Heart left ventricle (tissue), 16 donors: ENCODE data around the gene LSAMP. TPM values are rescaled to one million over a fixed set of nuclear protein-coding genes. Genes with fewer than 3 reads are reported as not detected.
"Not testable (repeated sequence)": the region's sequence is repeated elsewhere in the genome, so short reads cannot be mapped to it uniquely, and the experiment has no call there.

ENCODE experiments used
- ATAC-seq, 4 donors: fragments of 200-7000 bp; cut with Tn5 transposase; one replicate each; pipeline ENCODE4 v1.9.1; 2020 to 2022; ENCODE audit warnings: moderate library complexity in 4 of 4, mild to moderate bottlenecking in 3 of 4, moderate number of reproducible peaks in 1 of 4
- DNase-seq, 5 donors: peaks; one replicate each; pipeline ENCODE4 v3.0.0-alpha.2; 2020
- H3K27ac ChIP-seq, 12 donors: fragments of 200-600 bp; sonication (generic) in 4 of 12; one replicate each; pipeline versions ENCODE4 v1.5.0 to v1.8.0; 2016 to 2022; ENCODE audit warnings: mild to moderate bottlenecking in 2 of 12
- H3K27me3 ChIP-seq, 9 donors: fragments of 200-600 bp; sonication (generic) in 2 of 9; one replicate each; pipeline versions ENCODE4 v1.5.1 to v1.8.0; 2016 to 2022; ENCODE audit warnings: mild to moderate bottlenecking in 3 of 9
- H3K36me3 ChIP-seq, 9 donors: fragments of 200-600 bp; sonication (generic) in 2 of 9; one replicate each; pipeline versions ENCODE4 v1.5.0 to v1.8.0; 2018 to 2022; ENCODE audit warnings: mild to moderate bottlenecking in 2 of 9
- H3K4me1 ChIP-seq, 12 donors: fragments of 200-600 bp; sonication (generic) in 4 of 12; one replicate each; pipeline versions ENCODE4 v1.5.0 to v1.8.0; 2016 to 2022; ENCODE audit warnings: mild to moderate bottlenecking in 3 of 12
- H3K4me3 ChIP-seq, 12 donors: fragments of 200-600 bp; sonication (generic) in 4 of 12; one replicate each; pipeline versions ENCODE4 v1.5.0 to v1.8.0; 2017 to 2022; ENCODE audit warnings: mild to moderate bottlenecking in 9 of 12, moderate library complexity in 4 of 12
- H3K9me3 ChIP-seq, 12 donors: fragments of 200-600 bp; sonication (generic) in 4 of 12; one replicate each; pipeline versions ENCODE4 v1.5.0 to v1.8.0; 2016 to 2022; ENCODE audit warnings: mild to moderate bottlenecking in 1 of 12
- CTCF ChIP-seq, 12 donors: fragments of 200-600 bp; sonication (generic) in 4 of 12; IDR thresholded peaks; one replicate each; pipeline versions ENCODE4 v1.5.0 to v1.8.0; 2018 to 2022; ENCODE audit warnings: antibody characterized with exemption in 12 of 12, mild to moderate bottlenecking in 5 of 12
- POLR2A ChIP-seq, 2 donors: fragments of 450-650 bp; IDR thresholded peaks; one replicate each; pipeline ENCODE4 v1.6.1; 2017; ENCODE audit warnings: antibody characterized with exemption in 2 of 2, mild to moderate bottlenecking in 2 of 2, moderate library complexity in 2 of 2
- WGBS, 4 donors: extraction: QIAGEN DNeasy Blood & Tissue Kit in 2 of 4; methylation state at CpG; one replicate each; pipeline versions ENCODE4 v1.1.5 to v1.1.7; 2013 to 2018; 5-methylcytosine and 5-hydroxymethylcytosine counted together
- intact Hi-C, 10 donors: fragments of 100-400 bp; cut with DNase I; formaldehyde crosslinking; loops; one replicate each; pipeline versions ENCODE4 v1.11.1 to v1.14.2; 2022
- polyA plus RNA-seq, 2 donors: library from polyadenylated mRNA; stranded (reverse); fragments of 200-250 nt; gene quantifications; one replicate each; pipeline ENCODE4 v1.2.3, GENCODE V29; 2013
- total RNA-seq, 9 donors: library from RNA; depleted of rRNA in 2 of 9; stranded (reverse); fragments of >200 nt in 2 of 9; fragmentation: NEBNext Ultra II Directional in 3 of 9; extraction: Animal tissue kit (Norgen Biotek cat#: 25700) in 3 of 9; gene quantifications; one replicate each; pipeline versions ENCODE4 v1.1.0 to v1.2.4, GENCODE V29; 2016 to 2023
- donor health status: ischemic (EF 13 %, LVEDD 7.1; RV severe dilation, severe dysfunction).
- donor health status: healthy with polysubstance abuse.
- donor health status: DM: no; HTN: yes; CAD: no.
- donor health status: DM: no; HTN: no; CAD: no.
- donor health status: ischemic (EF 25% LVEDD 6.9; RV normal size, moderate dysfunction).
- donor health status: ischemic (EF 25% LVEDD 5.7; RV mildly dilated, moderate dysfunction).
- donor health status: healthy.
- donor health status: DM: yes; HTN: yes; CAD: no.
- donor health status: ischemic (EF 35%, LVEDD 5.7; RV mildly dilated, moderate dysfunction).
- donor health status: nonischemic (EF 11% LVEDD 7.7; RV severe dilation, severe dysfunction).
- donor health status: DM: yes; HTN: yes; CAD: no.
- donor health status: PGD.
- donor health status: ischemic (EF 29% LVEDD 5.4; RV normal size, mild dysfunction).
- donor health status: nonischemic (EF 23%, LVEDD 6.1; RV moderate dilation, normal function).

Gene LSAMP
- total and polyA plus RNA-seq, 11 donors: 1.6 to 52.3 (median 7.2) TPM

- Histone ChIP-seq H3K27me3 (peaks cover 0 to 27% (median 0%) of the 10 kb centered on the region in 9 donors), H3K9me3 (no peaks in the 10 kb centered on the region), H3K4me1 (peaks cover 0 to 2% (median 0%) of the 10 kb centered on the region in 12 donors), H3K36me3 (no peaks in the 10 kb centered on the region), H3K4me3 (no peak overlapping the region), H3K27ac (no peak overlapping the region)
- DNase-seq (no peak), ATAC-seq (no peak)
- intact Hi-C loops: no loop called here
- TF ChIP-seq CTCF (IDR thresholded peaks at IDR 0.05): no peak
- WGBS, 4 donors: 73 to 87% (median 82%) methylated on average over 1 of the region's 1 CpG
These were observed 641.6 kb downstream of the LSAMP start for GRCh38 chr3:115803661-115804060.

GRCh38 chr3:115800489-115801075, 644.7 kb downstream of the LSAMP start:
- no peak for ATAC-seq
- no peak overlapping the region for H3K27ac ChIP-seq
- no peak overlapping the region for H3K4me3 ChIP-seq
- 64 to 80% (median 77%) methylated on average over 4 of the region's 4 CpGs for WGBS, 4 donors
- peaks cover 0 to 23% (median 0%) of the 10 kb centered on the region in 9 donors for H3K27me3 ChIP-seq
- intact Hi-C loops: no loop called here
- TF ChIP-seq CTCF (IDR thresholded peaks at IDR 0.05): no peak
- H3K36me3 ChIP-seq: no peaks in the 10 kb centered on the region
- H3K4me1 ChIP-seq: peaks cover 0 to 2% (median 0%) of the 10 kb centered on the region in 12 donors
- DNase-seq: no peak
- no peaks in the 10 kb centered on the region for H3K9me3 ChIP-seq

GRCh38 chr3:115800065-115800464, 645.2 kb downstream of the LSAMP start:
- H3K36me3 ChIP-seq, H3K4me1 ChIP-seq, H3K4me3 ChIP-seq, DNase-seq, H3K27ac ChIP-seq, ATAC-seq, H3K9me3 ChIP-seq, intact Hi-C loops: not testable (repeated sequence)
- WGBS, 4 donors: 87 to 95% (median 90%) methylated on average over 7 of the region's 7 CpGs
- H3K27me3 ChIP-seq: peaks cover 0 to 19% (median 0%) of the 10 kb centered on the region in 9 donors

- DNase-seq: no peak
- WGBS, 4 donors: 55 to 69% (median 60%) methylated on average over 6 of the region's 6 CpGs
- no peak overlapping the region for H3K4me3 ChIP-seq
These were observed 652.9 kb downstream of the LSAMP start for GRCh38 chr3:115792206-115792955.

GRCh38 chr3:115791271-115792153, 653.8 kb downstream of the LSAMP start:
- ATAC-seq, intact Hi-C loops, H3K4me3 ChIP-seq, H3K27me3 ChIP-seq, H3K27ac ChIP-seq, H3K4me1 ChIP-seq, H3K9me3 ChIP-seq, H3K36me3 ChIP-seq, DNase-seq: not testable (repeated sequence)
- WGBS, 4 donors: 91 to 92% (median 92%) methylated on average over 49 to 55 of the region's 55 CpGs

More at GRCh38 chr3:115792206-115792955, 652.9 kb downstream of the LSAMP start:
- Histone ChIP-seq H3K4me1 (no peaks in the 10 kb centered on the region), H3K9me3 (no peaks in the 10 kb centered on the region), H3K36me3 (no peaks in the 10 kb centered on the region), H3K27me3 (no peaks in the 10 kb centered on the region), H3K27ac (no peak overlapping the region)
- TF ChIP-seq CTCF (IDR thresholded peaks at IDR 0.05) (no peak), POLR2A (IDR thresholded peaks at IDR 0.05) (no peak)
- no peak for ATAC-seq
- intact Hi-C loops: no loop called here
